Activated naive CD4-positive, alpha-beta T cell (primary cell): ENCODE results near the gene HVCN1.
"Not testable (repeated sequence)": the region's sequence is repeated elsewhere in the genome, so short reads cannot be mapped to it uniquely, and the experiment has no call there.

Experiments used
- DNase-seq, 4 experiments: peaks; one replicate each; lab custom pipeline; 2025; lab: John Stamatoyannopoulos, UW

HVCN1 gene, protein sequence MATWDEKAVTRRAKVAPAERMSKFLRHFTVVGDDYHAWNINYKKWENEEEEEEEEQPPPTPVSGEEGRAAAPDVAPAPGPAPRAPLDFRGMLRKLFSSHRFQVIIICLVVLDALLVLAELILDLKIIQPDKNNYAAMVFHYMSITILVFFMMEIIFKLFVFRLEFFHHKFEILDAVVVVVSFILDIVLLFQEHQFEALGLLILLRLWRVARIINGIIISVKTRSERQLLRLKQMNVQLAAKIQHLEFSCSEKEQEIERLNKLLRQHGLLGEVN

GRCh38 chr12:110688446-110689280 lies at the start of gene HVCN1:
Gene HVCN1 (minus strand): TSS chr12:110689115. CDS start chr12:110683245, 5,870 bp downstream.
- peak in 1 of 4 experiments; percentile 24 for DNase-seq

GRCh38 chr12:110737532-110737931 lies 48.6 kb upstream of the HVCN1 start:
- DNase-seq, result no peak

- not testable (repeated sequence) for DNase-seq
These were observed 48.1 kb upstream of the HVCN1 start for GRCh38 chr12:110737016-110737415.

DNA sequence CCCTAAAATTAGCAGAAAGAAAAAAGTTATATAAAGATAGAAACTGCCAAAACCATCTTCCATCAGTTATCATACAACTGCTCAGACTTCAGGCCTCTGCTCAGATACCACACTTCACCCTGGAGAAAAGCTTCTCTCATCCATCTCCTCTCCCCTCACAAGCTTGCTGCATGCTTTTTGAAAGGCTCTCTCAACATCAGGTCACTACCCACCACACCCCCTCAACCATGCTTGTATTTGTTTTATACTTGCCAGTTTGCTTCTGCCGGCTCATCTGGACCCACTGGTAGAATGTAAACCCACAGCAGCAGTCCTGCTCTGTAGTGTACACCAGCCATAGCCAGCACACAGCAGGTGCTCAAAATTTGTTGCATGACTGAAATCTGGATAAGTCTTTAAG lies 45.0 kb upstream of the HVCN1 start:
- DNase-seq, result no peak

GRCh38 chr12:110733089-110733715 lies 44.3 kb upstream of the HVCN1 start:
- no peak for DNase-seq

GRCh38 chr12:110732572-110732971 lies 43.7 kb upstream of the HVCN1 start:
- no peak for DNase-seq

GRCh38 chr12:110731479-110731878 lies 42.6 kb upstream of the HVCN1 start:
- no peak for DNase-seq

DNA sequence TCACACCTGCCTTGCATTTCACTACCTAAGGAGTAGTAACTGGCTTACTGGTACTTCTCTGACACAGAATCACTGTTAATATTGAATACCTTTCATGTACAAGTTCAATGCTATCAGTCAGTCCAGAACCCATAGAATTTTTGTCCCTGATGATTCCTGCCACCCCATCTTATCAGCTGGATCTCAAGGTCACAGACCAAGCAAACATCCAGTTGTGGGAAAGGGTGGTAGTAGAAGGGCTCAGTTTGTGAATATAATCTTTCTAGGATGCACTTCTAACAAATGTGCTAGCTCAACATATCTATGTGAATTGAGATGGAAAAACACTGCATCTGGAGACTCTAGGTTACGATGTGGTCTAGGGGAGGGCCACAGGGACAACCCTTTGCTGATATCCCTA lies 39.7 kb upstream of the HVCN1 start:
- no peak for DNase-seq

DNA sequence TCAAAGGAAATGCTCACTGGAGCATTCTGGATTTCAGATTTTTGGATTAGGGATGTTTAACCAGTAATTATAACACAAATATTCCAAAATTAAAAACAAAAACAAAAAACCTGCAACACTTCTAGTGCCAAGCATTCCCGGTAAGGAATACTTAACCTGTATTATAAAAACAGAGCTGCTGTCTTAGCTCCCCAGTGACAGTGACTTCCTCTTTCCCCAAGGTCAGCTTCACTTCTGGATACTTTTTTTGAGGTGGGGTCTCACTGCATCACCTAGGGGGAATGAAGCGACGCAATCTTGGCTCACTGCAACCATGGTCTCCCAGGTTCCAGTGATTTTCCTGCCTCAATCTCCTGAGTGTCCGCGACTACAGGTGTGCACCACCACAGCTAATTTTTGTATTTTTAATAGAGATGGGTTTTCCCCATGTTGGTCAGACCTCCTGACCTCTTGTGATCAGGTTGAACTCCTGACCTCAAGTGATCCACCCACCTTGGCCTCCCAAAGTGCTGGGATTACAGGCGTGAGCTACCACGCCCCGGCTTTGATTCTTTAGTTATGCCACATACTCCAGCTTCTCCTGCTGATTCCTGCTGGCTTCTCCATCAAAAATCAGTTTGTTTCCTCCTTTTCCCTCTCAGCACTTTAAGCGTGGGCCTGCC lies 37.9 kb upstream of the HVCN1 start:
- DNase-seq, result no peak

DNA sequence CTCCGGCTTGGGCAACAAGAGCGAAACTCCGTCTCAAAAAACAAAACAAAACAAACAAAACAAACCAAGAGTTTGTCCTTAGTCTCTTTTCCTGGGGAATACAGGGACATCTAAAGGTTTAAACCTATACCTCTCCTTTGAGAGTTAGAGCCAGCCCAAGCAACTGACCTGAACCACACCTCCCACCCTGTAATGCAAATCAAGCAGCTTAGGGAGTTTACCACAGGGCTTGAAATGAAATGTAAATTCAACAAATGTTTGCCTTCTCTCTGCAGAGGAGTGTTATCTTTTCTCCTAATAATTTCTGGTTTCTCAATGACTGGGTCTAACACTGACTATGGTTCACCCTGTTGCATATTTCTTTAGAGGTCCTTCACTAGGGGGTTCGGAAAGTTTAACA lies 37.1 kb upstream of the HVCN1 start:
- DNase-seq, result no peak

DNA sequence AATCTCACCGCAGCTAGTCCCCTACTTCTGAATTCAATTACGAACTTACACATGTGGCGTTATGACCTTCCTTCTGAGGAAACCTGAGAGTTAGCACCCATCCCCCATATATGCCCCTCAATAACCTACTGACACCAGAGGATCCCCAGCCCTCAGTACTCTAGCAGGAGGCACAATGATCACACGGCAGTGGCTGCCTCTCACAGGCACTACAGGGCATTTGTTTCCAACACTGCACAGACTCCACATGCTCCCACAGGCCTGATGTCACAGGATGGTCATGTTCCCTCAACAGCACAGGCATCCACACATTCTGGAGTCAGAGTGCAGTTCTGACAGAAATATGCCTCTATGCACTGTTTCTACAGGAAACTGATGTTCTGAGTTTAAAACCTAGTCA lies 36.4 kb upstream of the HVCN1 start:
- no peak for DNase-seq

- DNase-seq, result not testable (repeated sequence)
These were observed 34.0 kb upstream of the HVCN1 start for GRCh38 chr12:110722892-110723291.

DNA sequence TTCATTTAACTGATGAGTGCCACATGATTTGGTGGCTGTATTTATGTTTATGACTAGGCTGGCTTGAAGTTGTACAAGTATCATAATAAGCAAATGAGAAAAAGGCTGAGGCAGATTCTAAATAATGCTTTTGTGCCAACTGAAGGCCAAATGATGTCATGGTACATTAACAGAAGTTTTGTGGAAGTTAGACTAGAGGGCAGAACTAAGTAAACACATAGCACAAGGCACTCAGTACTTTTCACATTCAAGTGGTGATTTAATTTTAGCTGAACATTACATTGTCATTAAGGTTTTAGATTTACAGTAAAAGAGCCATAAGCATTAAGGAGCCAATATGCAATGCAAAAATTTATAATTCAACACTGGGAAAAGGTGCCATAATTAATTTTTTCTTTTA lies 32.7 kb upstream of the HVCN1 start:
- no peak for DNase-seq

DNA sequence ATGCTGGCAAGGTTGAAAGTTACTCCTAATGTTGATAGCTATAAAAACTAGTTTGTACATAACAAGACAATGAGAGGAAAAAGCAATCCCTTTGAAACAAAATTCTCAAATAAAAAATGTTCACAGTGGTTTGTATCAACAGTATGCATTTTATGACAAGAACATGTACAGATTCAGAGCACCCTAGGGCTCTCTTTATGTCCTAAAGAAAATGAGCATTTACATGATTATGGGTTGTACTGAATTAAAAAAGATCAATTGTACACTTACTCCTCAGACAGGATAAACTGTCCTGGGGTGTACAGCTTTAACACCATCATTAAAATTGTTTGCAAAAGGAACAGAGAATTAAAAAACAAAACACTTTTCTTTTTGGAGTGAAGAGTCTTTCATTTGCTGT lies 31.6 kb upstream of the HVCN1 start:
- DNase-seq, result no peak

DNA sequence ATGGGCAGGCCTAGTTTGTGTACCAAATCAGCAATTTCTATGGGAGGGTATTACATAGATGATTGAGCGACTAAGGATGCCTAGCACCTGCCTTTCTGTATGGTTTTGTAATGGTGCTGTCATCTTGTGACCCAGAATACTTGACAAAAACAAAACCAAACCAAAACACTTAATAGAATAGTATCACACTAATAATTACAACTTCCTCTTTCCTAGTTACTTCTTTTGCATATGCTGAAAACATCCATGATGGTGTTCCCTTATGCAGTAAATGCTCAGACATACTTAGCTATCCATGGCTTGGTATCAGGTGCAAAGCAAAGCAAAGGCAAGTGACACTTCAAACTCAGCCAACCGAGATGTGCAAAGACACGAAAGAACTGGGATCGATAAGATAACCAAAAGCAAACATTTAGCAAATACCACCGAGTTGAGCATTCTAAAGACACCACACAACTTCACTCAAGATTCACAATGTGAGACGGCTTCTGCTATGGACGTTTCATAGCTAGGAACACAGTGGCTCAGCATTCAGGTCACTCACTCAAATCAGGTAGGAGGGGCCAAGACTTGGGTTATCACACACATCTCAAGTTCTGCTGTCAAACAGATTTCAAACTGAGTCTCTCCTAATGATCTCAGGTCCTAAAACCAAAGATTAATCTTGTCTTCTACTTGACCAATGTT lies 29.4 kb upstream of the HVCN1 start:
- DNase-seq, result no peak

DNA sequence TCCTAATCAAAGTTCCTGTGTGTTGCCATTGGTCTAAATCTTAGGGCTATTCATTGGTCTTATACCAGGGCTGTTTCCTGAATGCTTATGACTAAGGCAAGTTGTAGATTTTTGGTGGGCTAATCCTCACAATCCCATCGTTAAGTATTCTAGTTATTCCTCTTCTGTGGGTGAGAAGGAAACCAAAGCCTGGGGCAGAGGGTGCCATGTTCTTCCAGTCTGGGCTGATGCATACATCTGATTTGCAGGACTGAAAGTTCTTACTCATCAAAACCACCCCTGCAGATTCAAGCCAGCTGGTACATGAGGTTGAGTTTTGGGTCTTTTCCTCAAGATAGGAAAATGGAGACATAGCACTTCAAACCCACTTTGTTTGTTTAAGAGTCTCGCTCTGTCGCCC lies 28.1 kb upstream of the HVCN1 start:
- DNase-seq, result no peak

GRCh38 chr12:110708917-110709316 lies 20.0 kb upstream of the HVCN1 start:
- DNase-seq, result no peak

GRCh38 chr12:110705309-110705708 lies 16.4 kb upstream of the HVCN1 start:
- DNase-seq, result no peak

GRCh38 chr12:110704750-110705149 lies 15.8 kb upstream of the HVCN1 start:
- DNase-seq, result no peak

- no peak for DNase-seq
These were observed 15.3 kb upstream of the HVCN1 start for GRCh38 chr12:110704231-110704630.

DNA sequence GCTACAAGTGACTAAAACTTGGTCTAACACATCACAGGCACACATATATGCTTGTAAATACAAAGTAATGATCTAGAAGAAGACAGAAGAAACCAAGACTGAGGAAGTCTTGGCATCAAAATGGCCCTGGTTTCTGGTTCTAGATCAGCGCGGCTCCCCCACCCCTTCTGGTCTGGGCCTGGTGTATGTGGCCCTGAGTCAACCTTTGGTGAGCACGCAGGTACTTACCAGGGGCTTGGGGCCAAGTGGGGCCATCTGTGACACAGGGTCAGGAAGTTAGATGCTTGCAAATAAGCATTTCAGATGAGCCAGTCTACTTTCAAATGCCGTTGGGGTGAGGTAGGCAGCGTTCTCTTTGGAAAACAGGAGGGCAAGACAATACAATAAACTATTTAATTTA lies 13.2 kb upstream of the HVCN1 start:
- DNase-seq, result no peak
